ENCODE results near the gene ZNF580.

- TF ChIP-seq POLR2A (IDR thresholded peaks at IDR 0.05), result peak; percentile 11 to 15
- TF ChIP-seq CTCF (IDR thresholded peaks at IDR 0.05), result no peak
Measured at GRCh38 chr19:55640577-55641425, at the start of gene ZNF580.

All from uterus (tissue), 2 donors.